Measurements from ENCODE around the gene USB1.
A peak's percentile ranks its signal among the peaks of the same experiment; 100 is the strongest.

Gene USB1

DNA sequence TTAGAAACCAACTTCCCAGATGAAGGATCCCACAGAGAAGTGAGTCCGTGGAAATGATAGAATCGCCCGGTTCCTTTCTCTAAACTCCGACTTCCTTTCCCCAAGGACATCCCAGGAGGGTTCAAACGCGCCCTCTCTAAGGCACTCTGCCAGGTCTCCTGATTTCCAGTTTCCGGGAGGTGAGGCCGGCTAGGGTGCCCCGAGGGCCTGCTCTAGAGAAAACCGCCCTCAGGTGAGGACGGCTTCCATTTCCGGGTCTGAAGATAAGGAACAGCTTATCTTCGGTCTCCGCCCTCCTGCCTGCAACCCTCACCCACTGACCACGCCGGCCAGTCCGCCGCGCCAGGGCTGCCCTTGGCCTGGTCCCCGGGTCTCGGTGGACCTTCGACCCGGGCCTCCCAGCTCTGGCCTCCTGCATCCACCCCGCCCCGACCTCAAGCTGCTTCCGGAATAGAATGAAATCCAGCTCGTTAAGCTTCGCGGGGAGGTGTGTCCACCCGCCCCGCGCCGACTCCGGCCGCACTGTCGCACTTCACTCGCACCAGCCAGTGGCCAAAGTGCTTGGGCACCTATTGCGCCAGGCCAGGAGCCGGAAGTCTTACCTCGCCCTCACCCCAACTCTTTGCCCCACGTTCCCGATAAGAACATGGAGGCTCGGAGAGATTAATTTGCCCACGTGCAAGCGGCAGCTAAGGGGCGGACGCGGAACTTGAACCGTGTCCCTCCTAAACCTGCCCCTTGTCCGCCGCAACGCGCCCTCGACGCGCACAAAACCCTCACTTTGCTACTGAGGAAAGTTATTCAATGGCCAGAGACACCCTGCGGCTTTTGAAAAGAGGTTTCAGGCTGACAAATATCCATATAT, 23.5 kb downstream of the USB1 start:
- Histone ChIP-seq H3K9me3 (ENCODE audit: control insufficient read depth in 5 of 5, low read length in 5 of 5) (no peaks in the 10 kb centered on the region), H3K36me3 (ENCODE audit: control insufficient read depth in 5 of 5, insufficient read depth in 5 of 5, low read length in 5 of 5) (peaks cover 0 to 6% (median 3%) of the 10 kb centered on the region in 5 donors), H3K27ac (ENCODE audit: low read depth, low read length) (peak overlapping the region; percentile 69), H3K4me1 (ENCODE audit: control insufficient read depth in 5 of 5, insufficient read depth in 5 of 5, low read length in 5 of 5) (peaks cover 9 to 82% (median 80%) of the 10 kb centered on the region in 5 donors), H3K4me3 (ENCODE audit: low read depth in 1 of 5, low read length in 5 of 5) (peak overlapping the region; percentile 66 to 85 (median 81)), H3K9ac (ENCODE audit: low read length in 5 of 5) (peak overlapping the region in 4 of 5 donors; percentile 19 to 74 (median 52)), H3K27me3 (ENCODE audit: control insufficient read depth in 5 of 5, insufficient read depth in 4 of 5, low read length in 5 of 5) (no peaks in the 10 kb centered on the region)

GRCh38 chr16:58025351-58026138, 24.3 kb downstream of the USB1 start, which contains the start of gene MMP15:
MMP15 (plus strand) TSS chr16:58025754; CDS start chr16:58026351, 597 bp downstream.
- no peaks in the 10 kb centered on the region for H3K27me3 ChIP-seq (ENCODE audit: control insufficient read depth in 5 of 5, insufficient read depth in 4 of 5, low read length in 5 of 5)

DNA sequence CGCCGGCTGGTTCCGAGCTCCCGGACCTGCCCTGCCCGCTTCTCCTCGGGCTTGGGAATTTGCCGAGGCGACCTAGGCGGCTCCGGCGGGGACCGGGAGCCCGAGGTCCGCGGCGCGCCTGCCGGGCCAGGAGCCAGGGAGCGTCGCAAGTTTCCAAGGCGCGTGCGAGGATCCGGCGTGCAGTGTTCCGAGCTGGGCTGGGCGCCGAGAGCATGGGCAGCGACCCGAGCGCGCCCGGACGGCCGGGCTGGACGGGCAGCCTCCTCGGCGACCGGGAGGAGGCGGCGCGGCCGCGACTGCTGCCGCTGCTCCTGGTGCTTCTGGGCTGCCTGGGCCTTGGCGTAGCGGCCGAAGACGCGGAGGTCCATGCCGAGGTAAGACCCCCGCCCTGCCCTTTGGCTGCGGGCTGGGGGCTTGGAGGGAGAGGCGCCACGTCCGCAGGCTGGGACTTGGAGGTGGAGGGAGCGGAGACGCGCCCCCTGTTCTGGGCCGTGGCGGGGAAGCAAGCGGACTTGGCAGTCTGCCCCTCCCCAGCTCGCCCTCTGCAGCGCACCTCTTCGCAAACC, 25.0 kb downstream of the USB1 start:
- Histone ChIP-seq H3K4me1 (ENCODE audit: control insufficient read depth in 5 of 5, insufficient read depth in 5 of 5, low read length in 5 of 5) (peaks cover 14 to 92% (median 83%) of the 10 kb centered on the region in 5 donors), H3K27ac (ENCODE audit: low read depth, low read length) (peak overlapping the region; percentile 69), H3K9ac (ENCODE audit: low read length in 5 of 5) (peak overlapping the region in 2 of 5 donors; percentile 64 to 65), H3K4me3 (ENCODE audit: low read depth in 1 of 5, low read length in 5 of 5) (peak overlapping the region in 4 of 5 donors; percentile 75 to 85 (median 82)), H3K36me3 (ENCODE audit: control insufficient read depth in 5 of 5, insufficient read depth in 5 of 5, low read length in 5 of 5) (no peaks in the 10 kb centered on the region), H3K9me3 (ENCODE audit: control insufficient read depth in 5 of 5, low read length in 5 of 5) (no peaks in the 10 kb centered on the region), H3K27me3 (ENCODE audit: control insufficient read depth in 5 of 5, insufficient read depth in 4 of 5, low read length in 5 of 5) (no peaks in the 10 kb centered on the region)

More at GRCh38 chr16:58025351-58026138, 24.3 kb downstream of the USB1 start, which contains the start of gene MMP15:
- Histone ChIP-seq H3K36me3 (ENCODE audit: control insufficient read depth in 5 of 5, insufficient read depth in 5 of 5, low read length in 5 of 5) (no peaks in the 10 kb centered on the region), H3K27ac (ENCODE audit: low read depth, low read length) (peak within 1 kb of the TSS; percentile 69), H3K4me1 (ENCODE audit: control insufficient read depth in 5 of 5, insufficient read depth in 5 of 5, low read length in 5 of 5) (peaks cover 16 to 88% (median 82%) of the 10 kb centered on the region in 5 donors), H3K9ac (ENCODE audit: low read length in 5 of 5) (peak within 1 kb of the TSS in 4 of 5 donors; percentile 19 to 74 (median 56)), H3K9me3 (ENCODE audit: control insufficient read depth in 5 of 5, low read length in 5 of 5) (no peaks in the 10 kb centered on the region), H3K4me3 (ENCODE audit: low read depth in 1 of 5, low read length in 5 of 5) (peak within 1 kb of the TSS; percentile 66 to 85 (median 81))

GRCh38 chr16:58026705-58027160, 25.5 kb downstream of the USB1 start:
- Histone ChIP-seq H3K9me3 (ENCODE audit: control insufficient read depth in 5 of 5, low read length in 5 of 5) (no peaks in the 10 kb centered on the region), H3K27ac (ENCODE audit: low read depth, low read length) (peak overlapping the region; percentile 69), H3K4me3 (ENCODE audit: low read depth in 1 of 5, low read length in 5 of 5) (peak overlapping the region in 4 of 5 donors; percentile 75 to 85 (median 82)), H3K9ac (ENCODE audit: low read length in 5 of 5) (peak overlapping the region in 2 of 5 donors; percentile 64 to 65), H3K36me3 (ENCODE audit: control insufficient read depth in 5 of 5, insufficient read depth in 5 of 5, low read length in 5 of 5) (no peaks in the 10 kb centered on the region), H3K4me1 (ENCODE audit: control insufficient read depth in 5 of 5, insufficient read depth in 5 of 5, low read length in 5 of 5) (peaks cover 14 to 96% (median 85%) of the 10 kb centered on the region in 5 donors), H3K27me3 (ENCODE audit: control insufficient read depth in 5 of 5, insufficient read depth in 4 of 5, low read length in 5 of 5) (no peaks in the 10 kb centered on the region)

DNA sequence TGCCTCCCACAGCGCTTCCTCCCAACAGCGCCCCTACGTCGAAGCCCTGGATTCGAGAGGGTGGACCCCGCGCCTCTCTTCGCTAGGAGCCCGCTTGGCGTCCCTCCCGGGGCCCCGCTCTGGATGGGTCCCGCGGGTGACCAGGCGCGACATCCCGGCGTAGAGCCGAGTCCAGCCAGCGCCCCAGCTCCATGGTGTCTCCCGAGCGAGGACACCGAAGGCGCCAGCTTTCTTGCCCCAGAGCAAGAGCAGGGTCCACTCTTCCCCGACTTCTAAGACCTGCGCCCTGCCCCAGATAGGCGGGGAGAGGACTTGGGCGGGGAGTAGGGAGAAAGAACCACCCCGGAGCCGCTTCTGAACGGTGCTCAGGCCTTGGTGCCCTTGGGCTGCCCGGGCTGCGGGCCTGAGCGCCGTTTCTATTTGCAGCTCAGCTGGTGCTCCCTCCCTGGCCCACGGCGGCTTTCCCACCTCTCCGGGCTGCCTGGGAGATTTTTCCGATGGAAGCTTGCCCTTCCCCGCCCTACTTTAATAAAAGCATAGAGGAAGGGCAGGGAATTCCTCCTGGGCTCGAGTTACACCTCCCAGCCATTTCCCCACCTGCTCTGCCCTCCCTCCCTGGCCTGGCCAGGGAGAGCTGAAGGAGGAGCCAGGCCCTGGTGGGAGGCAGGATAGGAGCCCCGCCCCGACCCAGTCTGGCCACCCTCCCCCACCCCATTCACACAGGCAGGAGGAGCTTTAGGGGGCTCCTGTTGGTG, 26.1 kb downstream of the USB1 start:
- Histone ChIP-seq H3K27me3 (ENCODE audit: control insufficient read depth in 5 of 5, insufficient read depth in 4 of 5, low read length in 5 of 5) (no peaks in the 10 kb centered on the region), H3K4me1 (ENCODE audit: control insufficient read depth in 5 of 5, insufficient read depth in 5 of 5, low read length in 5 of 5) (peaks cover 14 to 98% (median 87%) of the 10 kb centered on the region in 5 donors), H3K9me3 (ENCODE audit: control insufficient read depth in 5 of 5, low read length in 5 of 5) (no peaks in the 10 kb centered on the region), H3K27ac (ENCODE audit: low read depth, low read length) (peak overlapping the region; percentile 69), H3K9ac (ENCODE audit: low read length in 5 of 5) (peak overlapping the region in 2 of 5 donors; percentile 64 to 65), H3K4me3 (ENCODE audit: low read depth in 1 of 5, low read length in 5 of 5) (peak overlapping the region; percentile 19 to 85 (median 81)), H3K36me3 (ENCODE audit: control insufficient read depth in 5 of 5, insufficient read depth in 5 of 5, low read length in 5 of 5) (no peaks in the 10 kb centered on the region)

GRCh38 chr16:58027916-58028455, 26.8 kb downstream of the USB1 start:
- H3K27ac ChIP-seq (ENCODE audit: low read depth, low read length) = peak overlapping the region; percentile 16
- H3K4me3 ChIP-seq (ENCODE audit: low read depth in 1 of 5, low read length in 5 of 5) = peak overlapping the region in 4 of 5 donors; percentile 19 to 85 (median 79)
- peak overlapping the region in 1 of 5 donors; percentile 43 for H3K9ac ChIP-seq (ENCODE audit: low read length in 5 of 5)
- H3K36me3 ChIP-seq (ENCODE audit: control insufficient read depth in 5 of 5, insufficient read depth in 5 of 5, low read length in 5 of 5) = no peaks in the 10 kb centered on the region
- H3K9me3 ChIP-seq (ENCODE audit: control insufficient read depth in 5 of 5, low read length in 5 of 5) = no peaks in the 10 kb centered on the region
- peaks cover 12 to 98% (median 86%) of the 10 kb centered on the region in 5 donors for H3K4me1 ChIP-seq (ENCODE audit: control insufficient read depth in 5 of 5, insufficient read depth in 5 of 5, low read length in 5 of 5)
- no peaks in the 10 kb centered on the region for H3K27me3 ChIP-seq (ENCODE audit: control insufficient read depth in 5 of 5, insufficient read depth in 4 of 5, low read length in 5 of 5)

GRCh38 chr16:58028541-58029070, 27.4 kb downstream of the USB1 start:
- H3K4me1 ChIP-seq (ENCODE audit: control insufficient read depth in 5 of 5, insufficient read depth in 5 of 5, low read length in 5 of 5) = peaks cover 14 to 96% (median 84%) of the 10 kb centered on the region in 5 donors
- H3K4me3 ChIP-seq (ENCODE audit: low read depth in 1 of 5, low read length in 5 of 5) = peak overlapping the region in 2 of 5 donors; percentile 3 to 75
- no peaks in the 10 kb centered on the region for H3K9me3 ChIP-seq (ENCODE audit: control insufficient read depth in 5 of 5, low read length in 5 of 5)
- H3K27ac ChIP-seq (ENCODE audit: low read depth, low read length) = peak overlapping the region; percentile 30
- H3K36me3 ChIP-seq (ENCODE audit: control insufficient read depth in 5 of 5, insufficient read depth in 5 of 5, low read length in 5 of 5) = no peaks in the 10 kb centered on the region
- H3K27me3 ChIP-seq (ENCODE audit: control insufficient read depth in 5 of 5, insufficient read depth in 4 of 5, low read length in 5 of 5) = no peaks in the 10 kb centered on the region
- H3K9ac ChIP-seq (ENCODE audit: low read length in 5 of 5) = peak overlapping the region in 1 of 5 donors; percentile 43

- H3K9me3 ChIP-seq (ENCODE audit: control insufficient read depth in 5 of 5, low read length in 5 of 5) = no peaks in the 10 kb centered on the region
- H3K4me1 ChIP-seq (ENCODE audit: control insufficient read depth in 5 of 5, insufficient read depth in 5 of 5, low read length in 5 of 5) = peaks cover 14 to 89% (median 81%) of the 10 kb centered on the region in 5 donors
- H3K27ac ChIP-seq (ENCODE audit: low read depth, low read length) = peak overlapping the region; percentile 30
- H3K9ac ChIP-seq (ENCODE audit: low read length in 5 of 5) = no peak overlapping the region
- no peaks in the 10 kb centered on the region for H3K27me3 ChIP-seq (ENCODE audit: control insufficient read depth in 5 of 5, insufficient read depth in 4 of 5, low read length in 5 of 5)
- no peak overlapping the region for H3K4me3 ChIP-seq (ENCODE audit: low read depth in 1 of 5, low read length in 5 of 5)
- no peaks in the 10 kb centered on the region for H3K36me3 ChIP-seq (ENCODE audit: control insufficient read depth in 5 of 5, insufficient read depth in 5 of 5, low read length in 5 of 5)
Observed at GRCh38 chr16:58029410-58029809, 28.2 kb downstream of the USB1 start.

Measured in subcutaneous abdominal adipose tissue (tissue), 5 donors.